Esophagus squamous epithelium (tissue), 4 donors: ENCODE results near the gene FDX1.

Experiments
- CTCF ChIP-seq, 6 experiments: fragments of 450-650 bp in 4 of 6; fragments of 200-600 bp in 2 of 6; sonication (generic) in 2 of 6; IDR thresholded peaks; one replicate each; pipeline ENCODE4 v1.5.1; 2016 to 2019; ENCODE audit warnings: antibody characterized with exemption in 6 of 6, mild to moderate bottlenecking in 4 of 6, moderate library complexity in 4 of 6
- POLR2A ChIP-seq, 4 donors: fragments of 450-650 bp; IDR thresholded peaks; one replicate each; pipeline ENCODE4 v1.6.1; 2017; ENCODE audit warnings: antibody characterized with exemption in 4 of 4, mild to moderate bottlenecking in 4 of 4, moderate library complexity in 3 of 4

GRCh38 chr11:110447897-110448745 is 18.4 kb downstream of the FDX1 start:
- TF ChIP-seq CTCF (IDR thresholded peaks at IDR 0.05) (peak; percentile 16 to 66 (median 42)), POLR2A (IDR thresholded peaks at IDR 0.05) (no peak)
